Ishikawa (cell line): ENCODE measurements around the gene GSKIP.

ENCODE experiments used
- CEBPB ChIP-seq: IDR thresholded peaks from 2 replicates; pipeline ENCODE4 v1.6.1; 2012
- EP300 ChIP-seq: IDR thresholded peaks from 2 replicates; pipeline ENCODE4 v1.6.1; 2012; ENCODE audit warnings: borderline replicate concordance
- MAX ChIP-seq: IDR thresholded peaks from 2 replicates; pipeline ENCODE4 v1.6.1; 2012
- NFIC ChIP-seq: IDR thresholded peaks from 2 replicates; pipeline ENCODE4 v1.6.1; 2012
- RAD21 ChIP-seq: IDR thresholded peaks from 2 replicates; pipeline ENCODE4 v1.6.1; 2012; ENCODE audit warnings: low read depth
- TCF12 ChIP-seq: IDR thresholded peaks from 2 replicates; pipeline ENCODE4 v1.6.1; 2012; ENCODE audit warnings: low read depth
- TEAD4 ChIP-seq: IDR thresholded peaks from 2 replicates; pipeline ENCODE4 v1.6.1; 2012

GRCh38 chr14:96417254-96417653 lies 53.9 kb downstream of the GSKIP start:
- TF ChIP-seq CEBPB (no peak), EP300 (no peak), MAX (no peak), NFIC (no peak), TEAD4 (no peak), TCF12 (no peak), RAD21 (no peak)
